GM12878 (cell line): Measurements from ENCODE around the gene POLD2.

Experiments used
- CTCF ChIP-seq, 3 experiments: IDR thresholded peaks in 2 of 3; conservative IDR thresholded peaks in 1 of 3; 2 replicates each; pipeline ENCODE4 v1.5.1; 2011; ENCODE audit warnings: low read depth in 3 of 3, low read length in 3 of 3, mild to moderate bottlenecking in 3 of 3, control low read depth in 2 of 3, moderate library complexity in 2 of 3, inconsistent platforms in 1 of 3, mixed read lengths in 1 of 3; ENCODE audit not compliant: control insufficient read depth in 2 of 3, insufficient read depth in 1 of 3; ENCODE audit errors: extremely low read depth in 1 of 3
- EZH2 ChIP-seq: IDR thresholded peaks from 2 replicates; pipeline ENCODE4 v1.6.1; 2012; ENCODE audit warnings: low read depth, mild to moderate bottlenecking, control low read depth, inconsistent platforms, low read length, borderline replicate concordance; ENCODE audit not compliant: control insufficient read depth
- FOXM1 ChIP-seq: IDR thresholded peaks from 2 replicates; pipeline ENCODE4 v1.6.1; 2012; ENCODE audit warnings: low read depth, mild to moderate bottlenecking, inconsistent platforms, low read length, moderate library complexity
- GABPA ChIP-seq: IDR thresholded peaks from 2 replicates; pipeline ENCODE4 v1.6.1; 2014; ENCODE audit warnings: antibody characterized with exemption, low read depth, mild to moderate bottlenecking, inconsistent platforms
- POLR2A ChIP-seq: IDR thresholded peaks from 2 replicates; pipeline ENCODE4 v1.6.1; 2011; ENCODE audit warnings: low read depth, mild to moderate bottlenecking, low read length
- POLR2AphosphoS5 ChIP-seq: IDR thresholded peaks from 2 replicates; pipeline ENCODE4 v1.6.1; 2011; ENCODE audit warnings: mild to moderate bottlenecking, low read length, inconsistent platforms
- RAD21 ChIP-seq: IDR thresholded peaks from 2 replicates; pipeline ENCODE4 v1.6.1; 2011; ENCODE audit warnings: mild to moderate bottlenecking, low read depth, low read length, moderate library complexity; ENCODE audit not compliant: insufficient read depth
- SIX5 ChIP-seq: IDR thresholded peaks from 2 replicates; pipeline ENCODE4 v1.6.1; 2011; ENCODE audit warnings: mild to moderate bottlenecking, low read depth, low read length, moderate library complexity; ENCODE audit not compliant: severe bottlenecking
- SMC3 ChIP-seq: IDR thresholded peaks from 2 replicates; pipeline ENCODE4 v1.6.1; 2011; ENCODE audit warnings: low read length, improper control_type of control experiment, borderline replicate concordance
- YY1 ChIP-seq: IDR thresholded peaks from 2 replicates; pipeline ENCODE4 v1.6.1; 2011; ENCODE audit warnings: low read depth, mild to moderate bottlenecking, low read length

GRCh38 chr7:44109991-44110390 lies 13.4 kb downstream of the POLD2 start:
- TF ChIP-seq CTCF (IDR thresholded peaks at IDR 0.05 in 2 of 3, conservative IDR thresholded peaks at IDR 0.05 in 1 of 3; ENCODE audit: control insufficient read depth in 2 of 3, extremely low read depth in 1 of 3, insufficient read depth in 1 of 3, low read depth in 3 of 3, low read length in 3 of 3) (no peak), POLR2AphosphoS5 (no peak), RAD21 (no peak), SMC3 (no peak), FOXM1 (no peak), YY1 (no peak), SIX5 (no peak), GABPA (no peak), POLR2A (peak; percentile 25; the same call in 1 of the 2 replicates), EZH2 (no peak)
